Activated B cell treated with CpG ODN at 0.5 μM for 24 hours (primary cell): ENCODE results near the gene KCNJ6. TPM values are rescaled to one million over a fixed set of nuclear protein-coding genes. Genes with fewer than 3 reads are reported as not detected.
"Not testable (repeated sequence)": the region's sequence is repeated elsewhere in the genome, so short reads cannot be mapped to it uniquely, and the experiment has no call there.

Experiments
- ATAC-seq: fragments of 200-7000 bp; cut with Tn5 transposase; one replicate; pipeline ENCODE4 v1.10.0; 2021; ENCODE audit warnings: low read depth, mild to moderate bottlenecking, moderate library complexity
- CTCF ChIA-PET: fragments of 350-600 bp; sonication (Branson Sonifier 250); formaldehyde crosslinking; loops from one replicate; lab custom pipeline; 2021; ENCODE audit warnings: antibody characterized with exemption; lab: Charles Lee
- POLR2A ChIA-PET: fragments of 350-600 bp; sonication (Branson Sonifier 250); formaldehyde crosslinking; loops from one replicate; lab custom pipeline; 2021; ENCODE audit warnings: antibody characterized with exemption; lab: Charles Lee
- DNase-seq: peaks from one replicate; pipeline ENCODE4 v3.0.0; 2022
- H3K27ac Mint-ChIP-seq: one replicate; pipeline ENCODE4 v1.8.0; 2020; ENCODE audit warnings: mixed read lengths
- H3K27me3 Mint-ChIP-seq: one replicate; pipeline ENCODE4 v1.8.0; 2021; ENCODE audit warnings: mixed read lengths
- H3K36me3 Mint-ChIP-seq: one replicate; pipeline ENCODE4 v1.8.0; 2021; ENCODE audit warnings: low read depth, mixed read lengths
- H3K4me1 Mint-ChIP-seq: one replicate; pipeline ENCODE4 v1.8.0; 2021; ENCODE audit warnings: mixed read lengths
- H3K4me3 Mint-ChIP-seq: one replicate; pipeline ENCODE4 v1.8.0; 2020; ENCODE audit warnings: mild to moderate bottlenecking, mixed read lengths
- H3K9me3 Mint-ChIP-seq: one replicate; pipeline ENCODE4 v1.8.0; 2020; ENCODE audit warnings: mixed read lengths
- intact Hi-C: fragments of 100-400 bp; cut with micrococcal nuclease; formaldehyde crosslinking; loops from one replicate; pipeline ENCODE4 v1.15.1; 2024
- total RNA-seq: library from RNA; stranded (reverse); gene quantifications from 2 replicates; pipeline ENCODE4 v1.2.3, GENCODE V29; 2022
- TF ChIP-seq, protein P1 (sequence below): fragments of 200-600 bp; IDR thresholded peaks from one replicate; pipeline ENCODE4 v1.8.0; 2022; ENCODE audit warnings: antibody characterized with exemption, mild to moderate bottlenecking

Gene KCNJ6
- total RNA-seq, 1 donor from 2014 or later: not detected

- ATAC-seq: no peak
- H3K27me3 Mint-ChIP-seq: peaks cover 10% of the 10 kb centered on the region
- CTCF ChIA-PET: no interaction called here
These were observed 248.9 kb downstream of the KCNJ6 start for GRCh38 chr21:37667380-37667779.

DNA sequence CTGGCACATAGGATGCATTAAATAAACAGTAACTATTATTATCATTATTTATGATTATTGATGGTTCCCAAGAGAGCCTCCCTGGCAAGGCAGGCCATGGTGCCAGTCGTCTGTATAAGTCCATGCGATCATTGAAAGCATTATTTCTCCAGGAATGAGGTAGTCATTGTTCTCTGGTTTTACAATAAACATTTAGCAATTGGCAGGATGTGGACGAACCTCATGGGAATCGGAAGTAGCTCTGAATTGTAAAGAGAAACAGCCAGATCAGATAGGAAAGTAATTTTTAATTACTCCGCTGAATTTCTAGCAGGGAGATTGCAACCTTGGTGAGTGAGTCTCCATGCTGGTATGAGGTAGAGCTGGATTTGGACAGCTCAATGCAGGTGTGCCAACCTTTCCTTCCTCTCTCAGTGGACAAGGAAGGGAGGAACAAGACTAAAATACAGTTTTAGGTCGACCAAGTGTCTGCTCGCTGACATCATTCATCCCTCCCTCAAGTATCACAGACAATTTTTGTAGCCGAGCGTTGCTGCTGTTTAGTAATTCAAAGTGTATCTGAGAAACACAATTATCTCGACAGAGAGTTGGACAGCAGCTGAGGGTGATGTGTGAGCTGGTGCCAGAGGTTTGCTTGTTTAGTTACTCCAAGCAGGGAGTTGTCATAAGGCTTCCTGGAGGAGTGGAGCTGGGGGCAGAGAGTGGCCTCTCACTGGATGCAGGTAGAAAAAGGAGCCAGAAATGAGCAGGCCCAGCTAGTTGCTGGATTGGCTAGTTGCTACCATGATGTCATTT is 250.8 kb downstream of the KCNJ6 start:
- Mint-ChIP-seq H3K36me3 (no peaks in the 10 kb centered on the region), H3K4me1 (no peaks in the 10 kb centered on the region), H3K27ac (no peak overlapping the region), H3K9me3 (no peaks in the 10 kb centered on the region), H3K4me3 (no peak overlapping the region), H3K27me3 (no peaks in the 10 kb centered on the region)
- ATAC-seq (no peak), DNase-seq (no peak)
- TF ChIP-seq, protein P1, sequence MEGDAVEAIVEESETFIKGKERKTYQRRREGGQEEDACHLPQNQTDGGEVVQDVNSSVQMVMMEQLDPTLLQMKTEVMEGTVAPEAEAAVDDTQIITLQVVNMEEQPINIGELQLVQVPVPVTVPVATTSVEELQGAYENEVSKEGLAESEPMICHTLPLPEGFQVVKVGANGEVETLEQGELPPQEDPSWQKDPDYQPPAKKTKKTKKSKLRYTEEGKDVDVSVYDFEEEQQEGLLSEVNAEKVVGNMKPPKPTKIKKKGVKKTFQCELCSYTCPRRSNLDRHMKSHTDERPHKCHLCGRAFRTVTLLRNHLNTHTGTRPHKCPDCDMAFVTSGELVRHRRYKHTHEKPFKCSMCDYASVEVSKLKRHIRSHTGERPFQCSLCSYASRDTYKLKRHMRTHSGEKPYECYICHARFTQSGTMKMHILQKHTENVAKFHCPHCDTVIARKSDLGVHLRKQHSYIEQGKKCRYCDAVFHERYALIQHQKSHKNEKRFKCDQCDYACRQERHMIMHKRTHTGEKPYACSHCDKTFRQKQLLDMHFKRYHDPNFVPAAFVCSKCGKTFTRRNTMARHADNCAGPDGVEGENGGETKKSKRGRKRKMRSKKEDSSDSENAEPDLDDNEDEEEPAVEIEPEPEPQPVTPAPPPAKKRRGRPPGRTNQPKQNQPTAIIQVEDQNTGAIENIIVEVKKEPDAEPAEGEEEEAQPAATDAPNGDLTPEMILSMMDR: no peak
- ChIA-PET CTCF (interaction anchor here (1.4 kb wide), 1 partner anchor 10 kb away, joined by 5 read pairs; no protein-coding TSS in a partner anchor), POLR2A (no interaction called here)
- intact Hi-C loops: no loop called here

More at GRCh38 chr21:37667380-37667779, 248.9 kb downstream of the KCNJ6 start:
- no peaks in the 10 kb centered on the region for H3K9me3 Mint-ChIP-seq
- no peak overlapping the region for H3K4me3 Mint-ChIP-seq
- no peaks in the 10 kb centered on the region for H3K4me1 Mint-ChIP-seq
- POLR2A ChIA-PET: no interaction called here
- TF ChIP-seq, protein P1: no peak
- DNase-seq: no peak
- H3K36me3 Mint-ChIP-seq: no peaks in the 10 kb centered on the region
- H3K27ac Mint-ChIP-seq: no peak overlapping the region
- intact Hi-C loops: no loop called here

GRCh38 chr21:37662227-37662626 is 254.0 kb downstream of the KCNJ6 start:
- DNase-seq, ATAC-seq, CTCF ChIA-PET, H3K27me3 Mint-ChIP-seq, H3K27ac Mint-ChIP-seq, H3K4me1 Mint-ChIP-seq, POLR2A ChIA-PET, H3K4me3 Mint-ChIP-seq, H3K36me3 Mint-ChIP-seq, H3K9me3 Mint-ChIP-seq, intact Hi-C loops: not testable (repeated sequence)

- intact Hi-C loops: no loop called here
- ChIA-PET POLR2A (no interaction called here), CTCF (no interaction called here)
- H3K27me3 Mint-ChIP-seq: peaks cover 3% of the 10 kb centered on the region
- DNase-seq (no peak), ATAC-seq (no peak)
- H3K4me1 Mint-ChIP-seq: no peaks in the 10 kb centered on the region
- TF ChIP-seq, protein P1: no peak
- no peak overlapping the region for H3K4me3 Mint-ChIP-seq
- H3K9me3 Mint-ChIP-seq: no peaks in the 10 kb centered on the region
- H3K27ac Mint-ChIP-seq: no peak overlapping the region
- no peaks in the 10 kb centered on the region for H3K36me3 Mint-ChIP-seq
These were observed 255.5 kb downstream of the KCNJ6 start for GRCh38 chr21:37660709-37661108.

- Mint-ChIP-seq H3K4me1 (no peaks in the 10 kb centered on the region), H3K4me3 (no peak overlapping the region), H3K36me3 (no peaks in the 10 kb centered on the region), H3K27me3 (peaks cover 3% of the 10 kb centered on the region), H3K9me3 (no peaks in the 10 kb centered on the region), H3K27ac (no peak overlapping the region)
- CTCF ChIA-PET: no interaction called here
- intact Hi-C loops: no loop called here
- DNase-seq (no peak), ATAC-seq (no peak)
- POLR2A ChIA-PET: no interaction called here
- TF ChIP-seq, protein P1: no peak
These were observed 256.4 kb downstream of the KCNJ6 start for GRCh38 chr21:37659874-37660273.
